LNCaP clone FGC (cell line): ENCODE measurements around the gene AIPL1.

Experiments used
- DNase-seq: peaks from one replicate; pipeline ENCODE4 v3.0.0-alpha.2; 2011; ENCODE audit warnings: low read depth
- H3K4me3 ChIP-seq: 2 replicates; pipeline ENCODE4 v1.5.1; 2011; ENCODE audit warnings: mild to moderate bottlenecking, low read depth, low read length, control low read depth
- TF ChIP-seq, protein P1 (sequence below): IDR thresholded peaks from 2 replicates; pipeline ENCODE4 v1.5.1; 2012; ENCODE audit warnings: mild to moderate bottlenecking; ENCODE audit not compliant: control insufficient read depth, insufficient read depth; ENCODE audit errors: extremely low read depth

AIPL1 gene

DNA sequence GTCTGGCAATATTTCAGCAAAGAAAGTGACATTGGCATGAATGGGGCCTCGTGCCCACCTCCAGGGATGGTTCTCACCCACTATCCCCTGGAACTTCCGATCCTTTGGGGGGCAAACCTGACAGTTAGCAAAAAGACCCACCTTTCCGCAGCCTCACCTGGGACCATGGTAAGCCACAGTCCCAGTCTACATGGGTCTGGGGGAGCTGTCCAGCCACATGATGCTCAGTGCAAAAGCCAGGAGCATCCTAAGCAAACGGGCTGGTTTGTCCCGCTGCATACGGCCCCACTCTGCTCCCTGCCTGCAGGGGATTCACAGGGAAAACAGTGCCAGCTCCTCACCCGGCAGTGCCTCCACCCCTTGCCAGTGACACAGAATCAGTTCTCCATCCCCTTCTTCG, 19.3 kb downstream of the AIPL1 start:
- TF ChIP-seq, protein P1, sequence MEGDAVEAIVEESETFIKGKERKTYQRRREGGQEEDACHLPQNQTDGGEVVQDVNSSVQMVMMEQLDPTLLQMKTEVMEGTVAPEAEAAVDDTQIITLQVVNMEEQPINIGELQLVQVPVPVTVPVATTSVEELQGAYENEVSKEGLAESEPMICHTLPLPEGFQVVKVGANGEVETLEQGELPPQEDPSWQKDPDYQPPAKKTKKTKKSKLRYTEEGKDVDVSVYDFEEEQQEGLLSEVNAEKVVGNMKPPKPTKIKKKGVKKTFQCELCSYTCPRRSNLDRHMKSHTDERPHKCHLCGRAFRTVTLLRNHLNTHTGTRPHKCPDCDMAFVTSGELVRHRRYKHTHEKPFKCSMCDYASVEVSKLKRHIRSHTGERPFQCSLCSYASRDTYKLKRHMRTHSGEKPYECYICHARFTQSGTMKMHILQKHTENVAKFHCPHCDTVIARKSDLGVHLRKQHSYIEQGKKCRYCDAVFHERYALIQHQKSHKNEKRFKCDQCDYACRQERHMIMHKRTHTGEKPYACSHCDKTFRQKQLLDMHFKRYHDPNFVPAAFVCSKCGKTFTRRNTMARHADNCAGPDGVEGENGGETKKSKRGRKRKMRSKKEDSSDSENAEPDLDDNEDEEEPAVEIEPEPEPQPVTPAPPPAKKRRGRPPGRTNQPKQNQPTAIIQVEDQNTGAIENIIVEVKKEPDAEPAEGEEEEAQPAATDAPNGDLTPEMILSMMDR: no peak
- DNase-seq: no peak
- H3K4me3 ChIP-seq: no peak overlapping the region

DNA sequence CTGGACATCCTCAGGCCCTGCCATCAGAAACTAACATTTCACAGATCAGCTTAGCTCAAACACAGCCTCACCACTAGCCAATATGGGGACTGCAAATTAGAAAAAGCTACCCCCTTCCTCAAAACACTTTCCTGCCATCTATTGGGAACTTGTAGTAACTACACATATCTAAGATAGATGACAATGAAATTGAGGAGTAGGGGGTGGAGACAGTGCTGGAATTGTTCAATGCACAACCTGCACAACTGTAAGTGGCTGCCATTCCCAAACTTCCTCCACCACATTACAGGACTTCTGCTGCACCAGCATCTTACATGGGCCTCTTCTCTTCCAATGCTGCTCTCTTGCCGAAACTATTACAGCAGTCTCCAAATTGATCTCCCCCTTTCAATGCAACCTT, 21.9 kb downstream of the AIPL1 start:
- TF ChIP-seq, protein P1: peak; percentile 56

DNA sequence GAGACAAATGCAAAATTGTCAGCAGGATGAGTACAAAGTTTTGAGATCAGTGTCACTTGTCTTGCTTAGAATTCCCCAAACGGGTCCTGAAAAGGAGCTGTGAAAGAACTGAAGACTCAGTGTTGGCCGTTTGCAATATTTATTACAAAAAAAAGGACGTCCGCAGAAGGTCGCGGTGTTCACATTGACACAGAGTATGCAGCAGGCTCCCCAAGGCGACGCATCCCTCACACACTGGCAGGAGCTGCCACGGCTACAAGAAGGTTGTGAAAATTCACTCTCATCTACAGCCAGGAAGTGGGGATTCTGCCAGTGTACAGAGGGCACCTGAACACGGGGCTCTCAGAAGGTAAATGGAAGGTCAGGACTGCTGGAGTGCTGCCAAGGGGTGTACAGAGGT, 26.2 kb downstream of the AIPL1 start:
- DNase-seq: no peak
- no peak overlapping the region for H3K4me3 ChIP-seq
- TF ChIP-seq, protein P1: no peak

More for the DNA sequence above, 21.9 kb downstream of the AIPL1 start:
- H3K4me3 ChIP-seq: no peak overlapping the region
- peak; percentile 8 for DNase-seq

DNA sequence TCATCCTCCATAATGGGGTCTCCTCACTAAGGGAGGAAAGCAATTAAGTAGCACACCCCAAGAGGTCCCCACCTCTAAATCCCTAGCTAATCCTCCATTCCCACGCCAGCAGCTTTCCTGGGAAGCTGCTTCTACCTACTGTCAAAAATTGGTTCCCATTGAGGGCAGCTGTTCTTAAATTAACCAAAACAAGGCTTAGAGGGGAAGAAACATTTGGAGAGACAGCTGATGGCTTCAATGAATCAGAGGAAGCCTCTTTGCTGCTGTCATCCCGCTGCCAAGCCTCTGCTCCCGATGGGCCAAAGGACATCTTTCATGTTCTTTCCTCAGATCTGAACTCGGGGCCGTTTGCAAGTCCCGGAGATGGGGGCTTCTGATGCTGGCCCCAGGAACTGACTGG, 26.6 kb downstream of the AIPL1 start:
- TF ChIP-seq, protein P1: no peak
- H3K4me3 ChIP-seq: no peak overlapping the region
- DNase-seq: no peak

GRCh38 chr17:6402258-6402657, 32.7 kb downstream of the AIPL1 start:
- no peak overlapping the region for H3K4me3 ChIP-seq
- TF ChIP-seq, protein P1: no peak
- DNase-seq: no peak

GRCh38 chr17:6398955-6399354, 36.0 kb downstream of the AIPL1 start:
- TF ChIP-seq, protein P1: no peak
- H3K4me3 ChIP-seq: no peak overlapping the region
- no peak for DNase-seq

DNA sequence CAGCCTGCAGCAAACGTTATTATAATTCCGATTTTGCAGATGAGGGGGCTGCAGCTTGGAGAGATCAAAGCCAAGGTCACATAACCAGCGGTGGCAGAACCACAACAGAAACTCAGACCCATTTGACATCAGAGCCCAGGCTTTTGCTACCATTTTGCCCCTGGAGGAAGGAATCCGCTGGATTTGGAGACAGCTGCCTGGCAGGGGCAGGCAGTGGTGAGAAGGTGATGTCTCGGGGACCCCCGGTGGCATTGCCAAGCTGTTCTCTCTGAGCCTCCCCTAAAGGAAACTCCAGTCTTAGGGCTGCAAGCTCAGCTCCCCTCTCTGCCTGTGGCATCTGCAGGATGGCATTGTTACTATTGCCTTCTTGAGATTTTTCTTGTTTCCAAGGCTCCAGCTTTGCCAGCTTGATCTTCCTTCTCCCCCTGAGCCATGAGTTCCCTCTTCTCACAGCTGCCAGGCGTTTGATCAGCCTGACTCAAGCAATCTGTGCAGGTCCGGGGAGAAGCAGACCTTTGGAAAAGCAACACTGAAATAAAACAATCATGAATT, 40.8 kb downstream of the AIPL1 start:
- H3K4me3 ChIP-seq: no peak overlapping the region
- DNase-seq: no peak
- TF ChIP-seq, protein P1: no peak
